Fibroblast of the aortic adventitia (primary cell): Measurements from ENCODE around the gene DMXL2. TPM values are rescaled to one million over a fixed set of nuclear protein-coding genes. Genes with fewer than 3 reads are reported as not detected.
"Not testable (repeated sequence)": the region's sequence is repeated elsewhere in the genome, so short reads cannot be mapped to it uniquely, and the experiment has no call there.

Experiments
- DNase-seq: peaks from one replicate; pipeline ENCODE4 v3.0.0-alpha.2; 2010; ENCODE audit warnings: low read depth
- H3K4me3 ChIP-seq: 2 replicates; pipeline ENCODE4 v1.5.1; 2011; ENCODE audit warnings: low read depth, mild to moderate bottlenecking, control low read depth, low read length, moderate library complexity
- CTCF ChIP-seq: IDR thresholded peaks from 2 replicates; pipeline ENCODE4 v1.5.1; 2011; ENCODE audit warnings: mild to moderate bottlenecking, low read length, control low read depth, inconsistent platforms; ENCODE audit not compliant: insufficient read depth
- total RNA-seq: library from RNA; depleted of rRNA; stranded (reverse); fragments of >200 nt; gene quantifications from 2 replicates; pipeline ENCODE4 v1.2.3, GENCODE V29; 2012; ENCODE audit warnings: low replicate concordance

The DMXL2 gene
- total RNA-seq, 1 donor, result 29.5 TPM

- no peak overlapping the region for H3K4me3 ChIP-seq
- no peak for TF ChIP-seq CTCF
- no peak for DNase-seq
Observed at GRCh38 chr15:51444807-51445206, 177.8 kb downstream of the DMXL2 start.

GRCh38 chr15:51444112-51444511, 178.5 kb downstream of the DMXL2 start:
- TF ChIP-seq CTCF, result no peak
- no peak for DNase-seq
- H3K4me3 ChIP-seq, result no peak overlapping the region

GRCh38 chr15:51443282-51443914, 179.2 kb downstream of the DMXL2 start:
- no peak for DNase-seq
- H3K4me3 ChIP-seq, result no peak overlapping the region
- TF ChIP-seq CTCF, result no peak

- TF ChIP-seq CTCF, result no peak
- no peak for DNase-seq
- H3K4me3 ChIP-seq, result no peak overlapping the region
Observed at GRCh38 chr15:51438526-51438925, 184.0 kb downstream of the DMXL2 start.

GRCh38 chr15:51425517-51426040, 197.0 kb downstream of the DMXL2 start:
- no peak for DNase-seq
- no peak for TF ChIP-seq CTCF
- H3K4me3 ChIP-seq, result no peak overlapping the region

- TF ChIP-seq CTCF, result no peak
- DNase-seq, result no peak
- no peak overlapping the region for H3K4me3 ChIP-seq
Observed at GRCh38 chr15:51424780-51425179, 197.8 kb downstream of the DMXL2 start.

- H3K4me3 ChIP-seq, DNase-seq: not testable (repeated sequence)
Observed at GRCh38 chr15:51423040-51423439, 199.5 kb downstream of the DMXL2 start.
